DOHH2 (cell line): ENCODE results near the gene TPD52L2.

Experiments
- CTCF ChIP-seq: fragments of 200-600 bp; sonication (generic); IDR thresholded peaks from one replicate; pipeline ENCODE4 v1.5.1; 2014; ENCODE audit warnings: antibody characterized with exemption, mild to moderate bottlenecking, low read depth, low read length; ENCODE audit not compliant: poor library complexity, severe bottlenecking
- EZH2phosphoT487 ChIP-seq: fragments of 200-600 bp; sonication (generic); IDR thresholded peaks from 2 replicates; pipeline ENCODE4 v1.6.1; 2017; ENCODE audit warnings: borderline replicate concordance, mild to moderate bottlenecking, antibody characterized with exemption, low read length, moderate library complexity, mixed read lengths

- TF ChIP-seq EZH2phosphoT487 (no peak), CTCF (no peak)
Observed at GRCh38 chr20:63890201-63890576, 25.1 kb downstream of the TPD52L2 start.
